Effector CD4-positive, alpha-beta T cell (primary cell): ENCODE data around the gene TUSC2.
A peak's percentile ranks its signal among the peaks of the same experiment; 100 is the strongest.
"Not testable (repeated sequence)": the region's sequence is repeated elsewhere in the genome, so short reads cannot be mapped to it uniquely, and the experiment has no call there.

Experiments
- DNase-seq: peaks from one replicate; pipeline ENCODE4 v3.0.0-alpha.2; 2020

Gene TUSC2

DNA sequence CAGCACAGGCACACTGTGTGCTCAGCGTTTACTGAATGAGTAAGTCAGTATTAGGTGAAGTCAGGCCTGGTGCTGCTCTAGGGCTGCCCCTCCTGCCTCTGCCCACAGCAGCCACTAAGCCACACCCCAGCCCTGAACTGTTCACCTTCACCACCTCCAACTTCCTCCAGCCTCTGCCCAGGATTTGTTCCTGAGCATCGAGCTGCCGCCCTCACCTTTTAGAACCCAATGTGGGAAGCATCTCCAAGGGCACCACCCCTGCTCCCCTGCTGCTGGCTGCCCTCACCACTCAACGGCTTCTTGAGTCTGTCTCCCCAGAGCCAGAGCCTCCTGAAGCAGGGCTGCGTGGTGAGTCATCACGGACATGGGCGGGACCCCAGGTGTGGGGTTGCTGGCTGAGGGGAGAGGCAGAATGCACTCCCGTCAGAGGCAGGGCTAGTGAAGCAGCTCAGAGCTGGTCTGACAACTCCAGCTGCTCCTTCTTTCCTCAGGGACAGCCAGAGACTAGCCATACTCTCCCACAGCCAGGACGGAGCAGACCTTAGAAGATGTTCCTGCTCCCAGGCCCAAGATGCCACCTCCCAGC lies 11.3 kb downstream of the TUSC2 start:
- peak; percentile 63 for DNase-seq

DNA sequence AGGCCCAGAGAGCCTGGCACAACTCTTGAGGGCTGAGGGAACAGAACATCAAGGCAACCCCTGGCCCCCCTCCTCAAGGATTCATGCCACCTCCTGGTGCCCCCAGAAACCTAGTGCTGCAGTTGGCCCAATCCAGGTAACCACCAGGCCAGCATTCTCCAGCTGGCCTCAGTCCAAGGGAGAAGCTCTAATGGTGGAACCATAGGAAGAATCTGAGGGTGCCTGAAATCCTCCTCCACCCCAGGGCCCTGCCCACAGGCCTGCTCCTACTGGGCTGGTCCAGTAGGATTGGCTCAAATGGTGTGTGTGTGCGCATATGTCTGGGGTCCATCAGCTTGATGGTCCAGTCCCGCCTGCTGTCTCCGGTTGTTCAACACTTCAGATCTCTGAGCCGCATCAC lies 13.2 kb downstream of the TUSC2 start:
- DNase-seq: no peak

DNA sequence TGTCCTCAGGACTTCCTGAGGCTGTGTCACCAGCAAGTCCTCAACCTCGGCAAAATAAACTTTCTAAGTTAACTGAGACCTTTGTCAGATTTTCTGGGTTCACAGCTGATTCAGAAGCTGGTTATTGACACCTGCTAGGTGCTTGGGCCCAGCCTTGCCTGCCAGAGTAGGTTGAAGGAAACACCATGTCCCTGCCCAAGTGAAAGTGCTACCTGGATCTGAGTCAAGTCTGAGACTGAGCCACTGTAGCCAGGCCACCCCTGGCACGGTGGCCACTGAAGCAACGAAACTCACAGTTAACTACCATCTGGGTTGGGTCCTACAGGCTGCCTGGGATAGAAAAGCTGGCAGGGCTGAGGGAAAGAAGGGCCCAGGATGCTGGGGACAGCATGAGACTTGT lies 13.7 kb downstream of the TUSC2 start:
- no peak for DNase-seq

DNA sequence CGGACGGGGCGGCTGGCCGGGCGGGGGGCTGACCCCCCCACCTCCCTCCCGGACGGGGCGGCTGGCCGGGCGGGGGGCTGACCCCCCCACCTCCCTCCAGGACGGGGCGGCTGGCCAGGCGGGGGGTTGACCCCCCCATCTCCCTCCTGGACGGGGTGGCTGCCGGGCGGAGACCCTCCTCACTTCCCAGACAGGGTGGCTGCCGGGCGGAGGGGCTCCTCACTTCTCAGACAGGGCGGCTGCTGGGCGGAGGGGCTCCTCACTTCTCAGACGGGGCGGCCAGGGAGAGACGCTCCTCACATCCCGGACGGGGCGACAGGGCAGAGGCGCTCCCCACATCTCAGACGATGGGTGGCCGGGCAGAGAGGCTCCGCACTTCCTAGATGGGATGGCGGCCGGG lies 16.0 kb downstream of the TUSC2 start:
- not testable (repeated sequence) for DNase-seq

DNA sequence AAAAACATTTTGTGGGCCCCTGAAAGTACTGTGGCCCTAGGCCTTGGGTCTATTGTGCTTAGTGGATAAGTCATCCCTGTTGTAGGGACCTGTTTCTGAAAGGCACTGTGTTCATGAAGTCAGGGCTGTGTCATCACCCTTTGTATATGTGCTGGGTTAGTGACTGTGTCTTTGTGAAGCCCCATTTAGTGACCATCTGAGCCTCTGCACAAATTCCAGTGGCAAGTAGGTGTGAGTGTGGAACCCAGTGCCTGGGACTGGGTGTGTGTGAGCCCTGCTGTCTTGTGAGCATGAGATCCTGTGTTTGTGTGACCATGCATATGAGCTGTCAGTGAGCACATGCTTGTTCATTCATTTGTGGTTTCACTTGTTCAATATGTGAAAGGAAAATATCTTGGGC lies 23.4 kb downstream of the TUSC2 start:
- DNase-seq: no peak

DNA sequence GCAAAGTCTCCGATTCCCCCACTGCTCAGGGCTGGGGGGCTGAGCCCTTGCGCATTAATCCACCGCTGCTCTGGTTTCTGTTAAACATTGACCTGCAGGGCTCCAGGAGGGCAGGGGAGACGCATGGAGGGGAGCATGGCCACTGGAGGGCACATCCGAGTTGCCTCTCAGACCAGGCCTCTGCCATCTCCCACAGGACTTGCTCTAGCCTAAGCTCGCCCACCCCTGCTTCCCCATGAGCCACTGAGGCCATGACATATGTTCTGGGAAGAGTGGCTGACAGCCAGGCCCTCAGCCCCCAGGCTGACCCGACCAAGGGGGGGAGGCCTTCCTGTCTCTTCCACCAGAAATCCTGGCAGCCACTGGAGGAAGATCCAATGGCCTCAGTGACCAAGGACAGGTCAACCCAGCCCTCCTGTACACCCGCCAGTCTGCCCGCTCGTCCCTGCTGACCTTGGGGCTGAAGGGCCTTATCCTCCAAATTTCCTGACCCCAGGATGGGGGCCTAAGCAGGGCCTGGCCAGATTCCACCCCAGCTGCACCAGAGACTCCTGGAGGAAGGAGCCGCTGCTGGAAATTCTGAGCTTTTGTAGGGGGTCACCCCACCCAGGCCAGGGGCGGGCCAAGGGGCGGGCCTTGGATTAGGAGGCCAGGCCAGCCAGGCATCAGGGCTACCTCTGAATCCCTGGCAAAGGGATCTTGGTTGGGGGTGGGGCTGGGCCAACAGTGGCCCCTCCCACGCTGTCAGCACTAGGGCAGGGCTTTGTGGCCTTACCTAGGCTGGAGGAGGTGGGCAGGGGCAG lies 24.8 kb downstream of the TUSC2 start, which contains the start of gene HYAL1:
Gene HYAL1 (minus strand): TSS at position 562 of the 803 bp plus-strand sequence. CDS start 618 bp downstream, outside the sequence.
- no peak for DNase-seq

DNA sequence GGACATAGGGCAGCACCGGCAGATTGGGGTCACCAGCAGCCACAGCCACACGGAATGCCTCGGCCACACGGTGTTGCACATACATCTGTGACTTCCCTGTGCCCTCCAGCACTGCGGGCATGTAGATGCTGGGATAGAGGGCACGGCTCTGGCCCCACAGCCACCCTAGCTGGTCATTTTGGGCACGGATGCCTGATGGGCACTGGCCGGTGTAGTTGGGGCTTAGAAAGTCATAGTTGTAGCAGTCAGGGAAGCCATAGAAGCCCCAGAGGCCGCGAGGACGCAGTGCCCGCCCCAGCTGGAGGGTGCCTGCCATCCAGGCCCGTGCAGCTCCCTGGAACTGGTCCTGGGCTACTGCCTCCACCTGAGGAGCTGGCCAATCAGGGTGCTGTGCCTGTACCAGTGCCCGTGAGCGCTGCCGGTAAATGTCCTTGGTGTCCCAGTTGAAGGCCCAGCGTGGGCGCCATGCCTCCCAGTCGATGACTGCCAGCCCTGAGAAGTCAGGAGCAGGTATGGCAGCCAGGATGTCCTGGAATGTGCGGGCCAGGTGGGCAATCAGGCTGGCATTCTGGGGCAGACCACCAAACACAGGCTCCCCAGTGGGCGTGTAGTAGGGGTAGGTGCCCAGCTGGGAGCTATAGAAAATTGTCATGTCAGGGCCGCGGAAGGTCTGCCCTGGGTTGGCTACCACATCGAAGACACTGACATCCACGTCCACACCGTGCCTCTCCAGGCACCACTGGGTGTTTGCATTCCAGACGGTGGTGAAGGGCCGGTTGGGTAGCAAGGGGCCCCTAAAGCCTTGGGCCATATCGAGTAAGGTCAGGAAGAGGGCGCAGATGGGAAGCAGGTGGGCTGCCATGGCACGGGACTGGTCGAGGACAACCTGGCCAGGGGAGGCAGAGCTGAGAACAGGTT lies 25.7 kb downstream of the TUSC2 start:
- DNase-seq: no peak

DNA sequence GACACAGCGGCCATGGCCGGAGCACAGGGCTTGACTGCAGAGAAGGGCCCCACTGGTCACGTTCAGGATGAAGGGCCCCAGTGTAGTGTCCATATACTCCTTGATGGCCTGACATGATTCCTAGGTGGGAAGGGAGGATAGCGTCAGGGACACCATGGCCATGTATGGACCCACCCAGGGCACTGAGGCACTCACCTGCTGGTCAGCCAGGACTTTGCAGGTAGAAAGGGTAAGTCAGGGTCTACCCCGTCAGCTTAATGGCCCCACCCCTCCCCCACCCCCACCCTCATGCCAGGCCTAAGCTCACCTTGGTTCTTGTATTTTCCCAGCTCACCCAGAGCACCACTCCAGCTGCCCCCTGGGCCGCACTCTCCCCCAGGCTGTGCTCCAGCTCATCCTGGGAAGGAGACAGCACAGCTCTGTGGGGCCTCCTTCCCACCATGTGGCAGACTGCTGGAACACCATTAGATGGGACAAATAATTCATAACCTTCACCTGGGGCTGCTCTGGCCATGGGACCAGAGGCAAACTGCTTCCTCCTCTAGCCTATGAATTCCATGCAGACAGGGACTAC lies 27.3 kb downstream of the TUSC2 start:
- no peak for DNase-seq

DNA sequence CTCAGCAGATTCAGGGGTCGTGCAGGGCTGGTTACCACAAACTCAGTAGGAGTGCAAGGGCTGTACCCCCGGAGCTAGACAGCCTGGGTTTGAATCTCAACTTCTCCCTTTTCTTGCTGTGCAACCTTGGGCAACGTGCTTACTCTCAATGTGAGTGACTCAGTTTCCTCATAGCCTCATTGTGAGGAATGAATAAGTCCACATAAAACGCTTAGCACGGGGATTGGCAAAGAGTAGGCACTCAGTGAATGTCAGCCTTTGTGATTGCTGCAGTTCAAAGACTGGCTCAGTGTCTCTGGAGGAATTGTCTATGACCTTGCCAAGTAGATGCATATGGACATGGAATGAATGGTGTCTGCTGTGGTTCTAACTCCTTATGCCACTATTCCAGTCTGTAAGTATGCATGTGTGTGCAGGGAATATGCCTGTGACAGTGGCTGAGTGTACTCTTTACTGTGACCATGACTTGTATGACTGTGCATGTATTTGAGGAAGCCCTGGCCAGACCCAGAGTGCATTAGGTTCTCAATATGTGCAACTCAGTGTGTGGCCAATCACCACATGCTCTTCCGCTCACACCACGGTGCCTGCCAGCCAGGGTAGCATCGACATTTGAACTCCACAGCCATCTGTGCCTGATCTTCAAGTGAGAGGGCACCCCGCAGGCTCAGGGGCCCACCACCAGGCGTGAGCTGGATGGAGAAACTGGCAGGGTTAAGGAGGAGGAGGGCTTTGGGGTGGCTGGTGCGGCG lies 27.9 kb downstream of the TUSC2 start:
- no peak for DNase-seq

DNA sequence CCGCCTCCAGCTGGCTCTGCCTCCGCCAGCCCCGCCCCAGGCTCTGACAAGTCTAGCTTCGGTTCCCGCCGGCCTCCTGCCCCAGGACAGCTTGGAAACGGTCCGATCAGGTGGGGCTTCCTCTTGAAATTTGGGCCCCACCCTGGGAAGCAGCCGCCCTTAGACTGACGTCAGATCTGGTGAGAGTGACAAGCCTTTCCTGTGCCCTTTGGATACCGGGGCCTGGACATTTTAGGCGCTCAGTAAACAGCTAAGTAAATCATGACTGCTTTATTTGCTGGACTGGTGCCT lies 28.4 kb downstream of the TUSC2 start:
- no peak for DNase-seq

DNA sequence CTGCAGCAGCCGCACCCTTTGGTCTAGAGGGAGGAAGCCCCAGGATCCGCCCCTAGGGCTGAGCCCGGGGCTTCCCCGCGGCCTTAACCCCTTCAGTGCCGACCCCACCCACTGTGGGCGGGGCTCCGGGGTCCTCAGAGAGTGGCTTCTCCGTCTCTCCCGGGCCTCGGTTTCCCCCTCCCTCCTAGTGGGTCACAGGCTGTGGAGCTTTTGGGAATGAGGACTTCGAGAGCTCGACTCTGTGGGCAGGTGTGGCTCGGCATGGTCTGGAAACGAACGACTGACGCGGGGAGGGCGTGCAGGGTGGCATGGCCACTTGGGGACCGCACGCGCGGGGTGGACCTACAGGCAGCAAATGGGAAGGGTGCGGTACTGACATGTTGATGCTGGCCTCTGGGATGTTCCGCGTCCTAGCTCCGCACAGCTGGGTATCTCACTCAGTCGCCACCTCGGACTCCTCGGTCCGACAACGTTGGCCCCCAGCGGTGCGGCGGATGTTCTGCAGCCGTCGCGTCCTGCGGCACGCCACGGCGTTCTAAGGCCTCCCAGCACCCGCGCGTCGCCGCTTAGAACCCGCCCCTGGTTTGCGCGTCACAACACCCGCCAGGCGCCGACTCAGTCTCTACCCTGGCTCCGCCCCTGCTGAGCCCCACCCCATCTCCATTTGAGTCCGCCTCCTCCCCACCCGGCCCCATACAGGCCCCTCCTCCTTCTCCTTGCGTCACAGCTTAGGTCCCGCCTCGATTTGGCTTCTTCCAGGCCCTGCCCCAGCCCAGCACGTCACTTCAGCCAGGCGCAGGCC lies 29.0 kb downstream of the TUSC2 start, which contains the start of the genes HYAL3 and NAA80:
Gene HYAL3 (minus strand): TSS at position 570 of the 802 bp plus-strand sequence. CDS start 3,803 bp downstream, outside the sequence.
Gene NAA80 (minus strand): TSS at position 570 of the 802 bp plus-strand sequence. CDS start 1,942 bp downstream, outside the sequence.
- DNase-seq: peak; percentile 97

DNA sequence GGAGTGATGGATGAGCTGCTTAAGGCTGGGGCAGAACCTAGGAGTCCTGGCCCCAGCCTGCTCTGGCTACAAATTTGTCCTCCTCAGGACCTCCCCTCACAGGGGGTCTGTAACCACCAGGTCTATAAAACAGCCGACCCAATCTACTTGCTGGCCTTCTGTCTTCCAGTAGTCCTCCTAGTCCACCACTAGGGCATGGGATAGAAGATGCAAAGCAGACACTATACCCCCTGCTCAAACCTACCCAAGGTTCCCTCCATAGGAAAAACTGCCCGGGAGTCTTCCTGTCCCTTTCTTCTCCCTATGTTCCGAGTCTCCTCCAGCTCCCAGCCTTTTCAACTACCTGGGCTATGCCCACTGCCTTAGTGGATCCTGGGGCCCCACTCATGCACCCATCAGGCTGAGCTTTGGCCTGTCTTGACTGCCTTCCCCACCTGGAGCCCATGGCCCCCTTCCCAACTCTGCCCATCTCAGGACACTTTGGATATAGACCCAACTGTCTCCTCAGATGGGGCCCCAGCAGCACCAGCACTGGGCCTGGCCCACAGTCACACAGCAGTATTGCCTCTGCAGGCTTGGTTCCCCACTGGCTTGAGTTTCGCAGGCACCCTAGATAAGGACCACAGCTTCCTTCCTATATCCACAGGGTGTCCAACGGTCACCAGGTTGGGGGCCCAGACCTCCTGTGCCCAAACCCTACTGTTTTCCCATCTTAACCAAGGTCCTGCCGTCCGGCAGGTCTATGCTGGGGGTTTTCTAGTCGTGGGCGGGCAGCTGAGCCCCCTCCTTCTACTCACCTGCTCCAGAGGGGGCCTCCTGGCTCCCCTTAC lies 29.9 kb downstream of the TUSC2 start:
- no peak for DNase-seq

DNA sequence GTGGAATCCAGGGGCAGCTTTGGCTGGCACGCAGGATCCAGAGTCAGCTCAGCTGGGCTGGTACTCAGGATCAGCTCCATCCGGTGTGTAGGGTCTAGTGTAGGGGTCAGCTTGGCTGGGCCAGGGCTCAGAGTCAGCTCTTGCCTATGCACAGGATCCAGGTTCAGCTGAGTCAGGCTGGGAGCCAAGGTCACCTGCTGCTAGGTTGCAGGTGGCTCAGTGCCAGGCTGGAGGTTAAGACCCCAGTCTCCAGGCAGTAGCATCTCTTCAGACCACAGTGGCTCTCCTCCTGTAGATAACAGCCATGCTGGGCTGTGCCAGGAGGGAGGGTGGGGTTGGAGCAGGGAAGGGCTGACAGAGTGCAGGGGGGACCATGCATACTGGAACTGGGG lies 30.6 kb downstream of the TUSC2 start:
- no peak for DNase-seq

DNA sequence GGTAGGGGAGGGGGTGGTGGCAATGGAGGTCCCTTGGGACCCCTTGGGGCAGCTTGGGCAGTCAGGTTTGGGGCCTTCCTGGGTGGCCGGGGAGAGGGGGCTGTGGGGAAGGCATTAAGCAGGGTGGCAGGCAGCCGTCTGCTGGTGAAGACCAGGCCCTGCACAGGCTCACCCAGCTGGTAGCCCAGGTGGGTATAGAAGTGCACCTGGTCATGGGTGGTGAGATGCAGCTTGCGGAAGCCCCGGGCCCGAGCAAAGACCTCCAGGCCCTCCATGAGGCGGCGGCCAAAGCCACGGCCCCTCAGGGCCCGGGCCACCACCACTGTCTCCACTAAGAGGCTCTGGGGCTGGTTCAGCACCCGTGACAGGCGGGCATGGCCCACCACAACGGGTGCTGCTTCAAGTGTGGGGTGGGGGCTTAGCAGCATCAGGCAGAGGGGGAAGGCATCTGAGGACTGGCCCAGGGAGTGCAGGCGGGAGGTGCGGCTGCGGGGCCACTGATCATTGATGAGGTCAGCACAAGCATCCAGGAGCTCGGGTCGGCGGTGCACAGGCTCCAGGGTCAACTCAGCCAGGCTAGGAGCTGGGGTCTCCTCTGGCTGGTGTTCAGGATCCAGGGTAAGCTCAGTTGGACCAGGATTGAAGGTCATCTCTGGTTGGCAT lies 31.2 kb downstream of the TUSC2 start:
- DNase-seq: no peak

DNA sequence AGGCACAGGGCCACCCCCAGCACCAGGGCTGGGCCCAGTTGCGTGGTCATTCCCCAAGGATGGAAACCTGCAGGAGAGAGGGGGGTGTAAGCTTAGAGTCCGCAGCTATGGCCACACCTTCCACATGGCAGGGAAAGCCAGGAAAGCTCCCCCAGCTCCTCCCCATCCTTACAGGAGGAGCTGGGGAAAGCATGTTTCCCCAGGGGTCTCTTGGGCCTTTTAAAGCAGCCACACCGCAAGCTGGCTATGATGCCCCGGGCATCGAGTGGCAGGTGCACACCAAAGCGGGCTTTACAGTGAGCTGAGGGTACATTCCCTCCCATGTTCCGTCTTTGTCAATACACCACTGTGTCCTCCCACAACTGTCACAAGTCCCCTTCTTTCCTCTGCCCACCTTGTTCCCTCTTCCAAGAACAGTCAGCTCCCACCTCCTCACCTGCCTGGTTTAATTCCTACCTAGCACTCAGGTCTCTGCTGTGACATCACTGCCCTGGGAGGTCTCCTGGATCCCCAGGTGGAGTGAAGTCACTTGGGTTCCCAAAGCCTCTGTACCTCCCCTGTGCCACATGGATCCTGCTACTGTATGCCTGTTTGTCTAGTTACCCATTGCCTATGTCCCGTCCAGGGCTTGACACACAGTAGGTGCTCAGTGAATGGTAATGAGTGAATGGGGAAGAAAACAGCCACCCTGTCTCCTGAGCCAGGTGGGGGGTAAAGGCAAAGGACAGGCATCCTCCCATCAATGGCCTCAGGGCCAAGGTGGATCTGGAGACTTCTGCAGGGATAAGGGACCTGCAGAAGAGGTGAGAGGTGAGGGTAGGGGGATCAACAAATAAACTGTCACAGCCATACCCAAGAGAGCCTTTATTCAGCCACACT lies 32.2 kb downstream of the TUSC2 start:
- no peak for DNase-seq

DNA sequence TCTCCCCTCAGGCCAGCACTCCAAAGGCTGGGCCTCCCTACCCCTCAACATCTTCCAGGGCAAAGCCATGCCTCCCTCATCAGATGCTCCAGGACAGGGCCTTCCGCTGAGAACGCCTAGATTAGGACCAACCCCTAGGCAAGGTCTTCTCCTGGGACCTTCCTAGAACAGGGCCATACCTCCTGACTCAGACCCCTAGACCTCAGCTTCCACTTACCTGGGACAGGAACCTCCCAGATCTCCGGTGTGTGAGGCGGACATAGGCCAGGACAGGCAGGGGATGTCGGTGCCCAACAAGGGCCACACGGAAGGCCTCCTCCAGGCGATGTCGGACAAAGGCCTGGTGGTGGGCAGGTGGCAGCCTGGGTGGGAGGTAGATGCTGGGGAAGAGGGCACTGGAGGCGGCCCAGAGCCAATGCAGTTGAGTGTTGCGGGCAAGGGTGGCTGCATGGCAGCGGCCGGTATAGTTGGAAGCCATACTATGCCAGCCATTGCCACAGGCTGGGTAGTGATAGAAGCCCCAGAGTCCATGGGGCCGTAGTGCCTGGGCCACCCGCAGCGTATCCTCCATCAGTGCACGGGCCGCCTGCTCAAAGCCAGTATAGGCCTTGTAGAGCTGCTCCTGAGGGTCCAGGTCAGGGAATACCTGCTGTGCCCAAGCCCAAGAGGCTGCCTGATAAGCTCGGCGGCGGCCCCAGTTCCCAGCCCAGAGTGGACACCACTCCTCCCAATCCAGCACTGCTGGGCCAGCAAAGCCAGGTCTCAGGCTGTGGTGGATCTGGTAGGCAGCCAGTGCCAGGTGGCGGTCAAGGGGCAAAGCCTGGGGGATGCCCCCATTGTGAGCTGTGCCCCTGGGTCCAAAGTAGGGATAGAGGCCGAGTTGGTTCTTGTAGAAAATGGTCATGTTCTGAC lies 33.3 kb downstream of the TUSC2 start:
- no peak for DNase-seq

DNA sequence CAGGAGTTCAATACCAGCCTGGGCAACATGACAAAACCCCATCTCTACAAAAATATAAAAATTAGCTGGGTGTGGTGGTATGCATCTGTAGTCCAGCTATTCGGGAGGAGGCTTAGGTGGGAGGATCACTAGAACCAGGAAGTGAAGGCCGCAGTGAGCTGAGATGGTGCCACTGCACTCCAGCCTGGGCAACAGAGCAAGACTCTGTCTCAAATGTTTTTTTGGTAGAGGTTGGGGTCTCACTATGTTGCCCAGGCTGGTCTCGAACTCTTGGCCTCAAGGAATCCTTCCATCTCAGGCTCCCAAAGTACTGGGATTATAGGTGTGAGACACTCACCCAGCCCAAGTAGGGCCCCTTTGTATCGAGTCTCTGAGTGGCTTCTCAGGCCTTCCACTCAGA lies 33.9 kb downstream of the TUSC2 start:
- no peak for DNase-seq
